Measurements from ENCODE around the gene ERVK3-1.

- TF ChIP-seq ZNF274 (IDR thresholded peaks at IDR 0.05; ENCODE audit: low read depth, low read length) = no peak
- no peak for TF ChIP-seq YY1 (IDR thresholded peaks at IDR 0.05; ENCODE audit: insufficient read depth, insufficient read length)
- TF ChIP-seq SUZ12 (IDR thresholded peaks at IDR 0.05; ENCODE audit: extremely low read depth, insufficient read depth, insufficient read length) = no peak
Measured at GRCh38 chr19:58311345-58311865, 6.2 kb downstream of the ERVK3-1 start.

Measured in NT2/D1 (cell line).